HepG2 (cell line): Measurements from ENCODE around the gene ADCY7. TPM values are rescaled to one million over a fixed set of nuclear protein-coding genes. Genes with fewer than 3 reads are reported as not detected.
A peak's percentile ranks its signal among the peaks of the same experiment; 100 is the strongest.

Experiments used
- ATF7 ChIP-seq, 2 experiments: fragments of 450-650 bp in 1 of 2; sonication (generic) in 1 of 2; formaldehyde crosslinking in 1 of 2; IDR thresholded peaks; 2 replicates each; pipeline versions ENCODE4 v1.4.0 to v1.6.1; 2016 to 2020; ENCODE audit warnings: antibody characterized with exemption in 1 of 2, mild to moderate bottlenecking in 1 of 2, missing genetic modification reagents in 1 of 2
- CC2D1A ChIP-seq: sonication (generic); formaldehyde crosslinking; IDR thresholded peaks from 2 replicates; pipeline ENCODE4 v1.8.1; 2023; ENCODE audit warnings: mild to moderate bottlenecking, missing genetic modification reagents
- CREM ChIP-seq, 2 experiments: sonication (generic) in 1 of 2; formaldehyde crosslinking in 1 of 2; IDR thresholded peaks; 2 replicates each; pipeline versions ENCODE4 v1.4.0 to v1.6.1; 2016 to 2020; ENCODE audit warnings: antibody characterized with exemption in 1 of 2, mild to moderate bottlenecking in 1 of 2, missing genetic modification reagents in 1 of 2
- DPF2 ChIP-seq: sonication (generic); formaldehyde crosslinking; IDR thresholded peaks from 2 replicates; pipeline ENCODE4 v1.4.0; 2020; ENCODE audit warnings: mild to moderate bottlenecking, low read depth, missing genetic modification reagents, borderline replicate concordance
- DR1 ChIP-seq: sonication (generic); formaldehyde crosslinking; IDR thresholded peaks from 2 replicates; pipeline ENCODE4 v1.8.0; 2021; ENCODE audit warnings: mild to moderate bottlenecking, missing genetic modification reagents, inconsistent platforms
- FOXM1 ChIP-seq: sonication (generic); formaldehyde crosslinking; IDR thresholded peaks from 2 replicates; pipeline ENCODE4 v1.5.0; 2020; ENCODE audit warnings: missing genetic modification reagents
- KMT2A ChIP-seq: sonication (generic); formaldehyde crosslinking; IDR thresholded peaks from 2 replicates; pipeline ENCODE4 v1.4.0; 2020; ENCODE audit warnings: missing genetic modification reagents
- KMT2B ChIP-seq: IDR thresholded peaks from 2 replicates; pipeline ENCODE4 v1.6.1; 2016; ENCODE audit warnings: missing genetic modification reagents, missing compliant biosample characterization
- MAZ ChIP-seq, 2 experiments: sonication (generic) in 1 of 2; formaldehyde crosslinking in 1 of 2; IDR thresholded peaks; 2 replicates each; pipeline versions ENCODE4 v1.5.0 to v1.6.1; 2012 to 2020; ENCODE audit warnings: low read depth in 2 of 2, mild to moderate bottlenecking in 2 of 2, borderline replicate concordance in 1 of 2, improper control_type of control experiment in 1 of 2, low read length in 1 of 2, missing genetic modification reagents in 1 of 2, moderate library complexity in 1 of 2
- RBM22 ChIP-seq: fragments of 200-400 bp; formaldehyde crosslinking; optimal IDR thresholded peaks from 2 replicates; pipeline ENCODE3; 2017; ENCODE audit warnings: mild to moderate bottlenecking, low read length, moderate library complexity
- SAP130 ChIP-seq: IDR thresholded peaks from 2 replicates; pipeline ENCODE4 v1.6.1; 2016; ENCODE audit warnings: low read depth
- SIN3B ChIP-seq: fragments of 150-350 bp; IDR thresholded peaks from 2 replicates; pipeline ENCODE4 v1.6.1; 2014; ENCODE audit warnings: low read length
- TBX2 ChIP-seq: sonication (generic); formaldehyde crosslinking; IDR thresholded peaks from 2 replicates; pipeline ENCODE4 v1.5.0; 2020; ENCODE audit warnings: missing genetic modification reagents, mild to moderate bottlenecking, borderline replicate concordance
- TFDP2 ChIP-seq: sonication (generic); formaldehyde crosslinking; IDR thresholded peaks from 2 replicates; pipeline ENCODE4 v1.4.0; 2020; ENCODE audit warnings: missing genetic modification reagents
- TFE3 ChIP-seq: IDR thresholded peaks from 2 replicates; pipeline ENCODE4 v1.6.1; 2016
- ZNF18 ChIP-seq: sonication (generic); formaldehyde crosslinking; IDR thresholded peaks from 2 replicates; pipeline ENCODE4 v1.8.0; 2022; ENCODE audit warnings: mild to moderate bottlenecking, missing genetic modification reagents; ENCODE audit not compliant: insufficient replicate concordance
- ZNF205 ChIP-seq: IDR thresholded peaks from 2 replicates; pipeline ENCODE4 v1.6.1; 2018; ENCODE audit warnings: missing biosample characterization, missing genetic modification reagents
- ZNF225 ChIP-seq: sonication (generic); formaldehyde crosslinking; IDR thresholded peaks from 2 replicates; pipeline ENCODE4 v1.4.0; 2020; ENCODE audit warnings: mild to moderate bottlenecking, missing genetic modification reagents
- ZNF317 ChIP-seq: sonication (generic); formaldehyde crosslinking; IDR thresholded peaks from 2 replicates; pipeline ENCODE4 v1.5.0; 2020; ENCODE audit warnings: mild to moderate bottlenecking, missing genetic modification reagents
- ZNF383 ChIP-seq: sonication (generic); formaldehyde crosslinking; IDR thresholded peaks from 2 replicates; pipeline ENCODE4 v1.4.0; 2020; ENCODE audit warnings: missing genetic modification reagents, mild to moderate bottlenecking, borderline replicate concordance
- ZNF703 ChIP-seq: sonication (generic); formaldehyde crosslinking; IDR thresholded peaks from 2 replicates; pipeline ENCODE4 v1.5.1; 2020; ENCODE audit warnings: missing genetic modification reagents, mild to moderate bottlenecking, moderate library complexity, borderline replicate concordance
- ZNF710 ChIP-seq: sonication (generic); formaldehyde crosslinking; IDR thresholded peaks from 2 replicates; pipeline ENCODE4 v1.5.0; 2020; ENCODE audit warnings: mild to moderate bottlenecking, missing genetic modification reagents, borderline replicate concordance
- polyA plus RNA-seq, 8 experiments: library from polyadenylated mRNA; depleted of rRNA in 3 of 8; stranded (reverse) in 7 of 8; unstranded in 1 of 8; fragments of >200 nt; fragmentation: Illumina TruSeq in 4 of 8; extraction: Trizol in 4 of 8; gene quantifications; 2 replicates each; pipeline versions ENCODE4 v1.2.1 to v1.2.3, GENCODE V29; 2011 to 2016; ENCODE audit warnings: low read depth in 4 of 8, missing spikeins in 1 of 8, mixed read lengths in 1 of 8; ENCODE audit not compliant: insufficient read depth in 1 of 8
- total RNA-seq, 5 experiments: library from RNA; depleted of rRNA; stranded (reverse); fragments of >200 nt; fragmentation: Illumina TruSeq; extraction: Trizol; gene quantifications; 2 replicates each; pipeline ENCODE4 v1.2.3, GENCODE V29; 2016; ENCODE audit warnings: low read depth in 1 of 5

Gene ADCY7
- total and polyA plus RNA-seq, 2 of the 13 experiments (the other 11 are each of a cell fraction or from before 2014, with no cell fraction given) = 2.2 to 4.3 TPM

- TF ChIP-seq ZNF383 (CRISPR knock-in tag) (no peak), KMT2A (CRISPR knock-in tag) (peak; percentile 76), TFE3 (0 out of 2 replicates have a peak, but pooled peaks have one; percentile 33), TFDP2 (CRISPR knock-in tag) (0 out of 2 replicates have a peak, but pooled peaks have one; percentile 45), CC2D1A (CRISPR knock-in tag) (no peak), FOXM1 (CRISPR knock-in tag) (no peak), ZNF205 (CRISPR knock-in tag) (peak; percentile 83), SIN3B (peak; percentile 44; the same call in 1 of the 2 replicates), ZNF18 (CRISPR knock-in tag) (no peak), DPF2 (CRISPR knock-in tag) (peak; percentile 72; the same call in 1 of the 2 replicates), SAP130 (CRISPR knock-in tag) (peak; percentile 75), ZNF710 (CRISPR knock-in tag) (peak; percentile 68; the same call in 1 of the 2 replicates), TBX2 (peak; percentile 86), RBM22 (no peak), DR1 (CRISPR knock-in tag) (no peak; the same call in 1 of the 2 replicates), MAZ (IDR thresholded peaks at IDR 0.05; ENCODE audit: borderline replicate concordance, low read depth, low read length) (no peak), MAZ (CRISPR knock-in tag; IDR thresholded peaks at IDR 0.05; ENCODE audit: low read depth) (peak; percentile 33; the same call in 1 of the 2 replicates), ZNF317 (peak; percentile 80), CREM (IDR thresholded peaks at IDR 0.05) (peak; percentile 46; the same call in 1 of the 2 replicates), CREM (CRISPR knock-in tag; IDR thresholded peaks at IDR 0.05) (no peak), ZNF225 (CRISPR knock-in tag) (no peak), ZNF703 (0 out of 2 replicates have a peak, but pooled peaks have one; percentile 60), KMT2B (CRISPR knock-in tag) (peak; percentile 66; the same call in 1 of the 2 replicates), ATF7 (IDR thresholded peaks at IDR 0.05) (no peak), ATF7 (CRISPR knock-in tag; IDR thresholded peaks at IDR 0.05) (0 out of 2 replicates have a peak, but pooled peaks have one; percentile 32)
These were observed 25.6 kb downstream of the ADCY7 start (continued) for GRCh38 chr16:50291719-50292565.
